GM21390 (cell line): ENCODE measurements around the gene ACACA.
"Not testable (repeated sequence)": the region's sequence is repeated elsewhere in the genome, so short reads cannot be mapped to it uniquely, and the experiment has no call there.

Source experiments
- ATAC-seq: cut with Tn5 transposase; IDR thresholded peaks from one replicate; pipeline ENCODE4 v1.9.1; 2021; ENCODE audit not compliant: unreplicated experiment

The ACACA gene

DNA sequence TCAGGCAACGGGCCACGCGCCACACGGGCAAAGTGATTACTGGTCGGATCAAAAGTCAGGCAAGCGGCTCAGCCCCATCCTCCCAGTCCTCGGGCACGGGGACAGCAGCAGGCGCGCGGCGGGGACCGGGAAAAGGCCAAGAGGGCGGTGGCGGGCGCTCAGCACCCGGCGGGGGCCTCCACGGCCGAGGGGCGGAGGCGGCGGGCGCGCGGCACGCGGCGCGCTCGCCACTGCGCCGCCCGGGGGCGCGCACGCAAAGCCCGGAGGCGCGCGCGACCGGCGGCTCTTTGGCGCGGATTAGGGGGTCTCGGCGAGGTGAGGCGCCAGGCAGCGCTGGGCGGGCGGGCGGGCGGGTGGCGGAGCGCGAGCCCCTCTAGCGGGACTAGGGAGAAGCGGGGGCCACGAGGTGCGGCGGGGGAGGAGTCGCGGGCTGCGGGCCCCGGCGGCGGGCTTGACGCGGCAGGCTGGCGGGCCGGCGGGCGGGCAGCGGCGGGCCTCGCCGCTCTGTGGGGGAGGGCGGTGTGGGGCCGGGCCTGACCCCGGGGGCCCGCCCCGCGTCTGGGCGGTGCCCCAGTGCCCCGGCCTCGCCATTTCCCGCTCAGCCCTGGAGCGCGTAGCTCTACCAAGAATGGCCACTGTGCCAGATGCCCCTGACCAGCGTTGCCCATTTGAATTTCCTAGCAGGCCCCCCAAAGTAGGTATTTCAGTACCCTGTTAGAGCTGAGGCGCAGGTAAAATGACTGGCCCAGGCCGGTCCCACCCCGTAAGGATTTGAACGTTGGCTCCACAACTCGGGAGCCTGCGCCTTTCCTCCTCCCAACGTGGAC lies at the start of gene ACACA, which contains the start of gene TADA2A:
Gene ACACA (minus strand): TSS at position 202 of the 827 bp plus-strand sequence. CDS start 537 bp downstream, outside the sequence.
Gene TADA2A (plus strand): TSS at position 252 of the 827 bp plus-strand sequence. CDS start 4,480 bp downstream, outside the sequence.
- ATAC-seq, result peak; percentile 78

GRCh38 chr17:37450112-37450511 lies 43.5 kb upstream of the ACACA start:
- ATAC-seq, result no peak

GRCh38 chr17:37447641-37448040 lies 41.0 kb upstream of the ACACA start:
- no peak for ATAC-seq

- no peak for ATAC-seq
Observed at GRCh38 chr17:37446027-37446426, 39.4 kb upstream of the ACACA start.

- not testable (repeated sequence) for ATAC-seq
Observed at GRCh38 chr17:37441369-37442014, 34.9 kb upstream of the ACACA start.

GRCh38 chr17:37440424-37440823 lies 33.8 kb upstream of the ACACA start:
- no peak for ATAC-seq

- no peak for ATAC-seq
Observed at GRCh38 chr17:37438141-37438540, 31.5 kb upstream of the ACACA start.

DNA sequence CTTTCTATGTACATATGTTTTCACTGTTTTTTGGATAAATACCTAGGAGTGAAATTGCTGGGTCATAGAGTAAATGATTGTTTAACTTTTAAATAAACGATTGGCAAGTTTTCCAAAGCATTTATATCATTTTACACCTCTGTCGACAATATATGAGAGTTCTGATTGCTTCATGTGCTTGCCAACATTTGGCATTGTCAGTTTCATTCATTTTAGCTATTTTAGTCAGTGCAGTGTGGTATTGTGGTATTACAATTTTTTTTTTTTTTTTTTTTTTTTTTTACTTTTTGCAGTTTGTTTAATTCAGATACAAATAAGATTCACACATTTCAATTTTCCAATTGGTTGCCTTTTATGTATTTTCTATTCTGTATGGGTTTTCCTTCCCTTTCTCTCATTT lies 26.0 kb upstream of the ACACA start:
- no peak for ATAC-seq

- no peak for ATAC-seq
Observed at GRCh38 chr17:37430051-37430627, 23.5 kb upstream of the ACACA start.

- no peak for ATAC-seq
Observed at GRCh38 chr17:37429453-37429852, 22.8 kb upstream of the ACACA start.

- ATAC-seq, result no peak
Observed at GRCh38 chr17:37429039-37429438, 22.4 kb upstream of the ACACA start.

DNA sequence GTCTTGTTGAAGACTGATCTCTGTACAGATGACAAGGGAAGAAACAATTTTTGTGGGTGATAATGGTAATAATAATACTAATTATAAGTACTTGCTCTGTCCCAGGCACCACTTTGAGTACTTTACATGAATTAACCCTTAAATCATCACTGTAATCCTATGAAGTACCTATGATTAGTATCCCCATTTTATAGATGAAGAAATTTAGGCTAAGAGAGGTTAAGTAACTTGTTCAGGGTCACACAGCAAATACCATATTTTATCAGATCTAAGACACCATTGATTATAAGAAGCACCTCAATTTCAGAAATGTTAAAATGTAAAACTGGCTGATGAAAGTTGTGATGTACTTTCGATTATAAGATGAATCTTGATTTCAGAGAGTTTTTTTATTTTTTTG lies 18.6 kb upstream of the ACACA start:
- no peak for ATAC-seq

GRCh38 chr17:37422971-37423625 lies 16.5 kb upstream of the ACACA start:
- no peak for ATAC-seq

- no peak for ATAC-seq
Observed at GRCh38 chr17:37417852-37418251, 11.2 kb upstream of the ACACA start.

- ATAC-seq, result no peak
Observed at GRCh38 chr17:37413875-37414519, 7.4 kb upstream of the ACACA start.

DNA sequence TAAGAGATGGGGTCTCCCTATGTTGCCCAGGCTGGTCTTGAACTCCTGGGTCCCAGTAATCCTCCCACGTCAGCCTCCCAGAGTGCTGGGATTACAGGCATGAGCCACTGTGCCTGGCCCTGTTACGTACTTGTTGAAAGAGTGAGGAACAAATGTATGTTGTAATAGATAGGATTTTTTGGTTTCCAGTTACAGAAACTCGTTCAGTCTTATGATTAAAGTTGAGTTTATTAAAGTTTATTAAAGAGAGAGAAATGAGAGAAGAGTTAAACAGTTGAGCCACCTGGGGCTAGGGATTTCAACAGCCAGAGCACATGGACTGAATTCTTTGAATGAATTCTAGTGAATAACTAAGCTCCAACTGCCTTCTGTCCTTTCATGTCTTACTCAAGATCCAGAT lies 3.7 kb upstream of the ACACA start:
- ATAC-seq, result no peak

GRCh38 chr17:37408145-37408479 lies 1.5 kb upstream of the ACACA start:
- ATAC-seq, result not testable (repeated sequence)

DNA sequence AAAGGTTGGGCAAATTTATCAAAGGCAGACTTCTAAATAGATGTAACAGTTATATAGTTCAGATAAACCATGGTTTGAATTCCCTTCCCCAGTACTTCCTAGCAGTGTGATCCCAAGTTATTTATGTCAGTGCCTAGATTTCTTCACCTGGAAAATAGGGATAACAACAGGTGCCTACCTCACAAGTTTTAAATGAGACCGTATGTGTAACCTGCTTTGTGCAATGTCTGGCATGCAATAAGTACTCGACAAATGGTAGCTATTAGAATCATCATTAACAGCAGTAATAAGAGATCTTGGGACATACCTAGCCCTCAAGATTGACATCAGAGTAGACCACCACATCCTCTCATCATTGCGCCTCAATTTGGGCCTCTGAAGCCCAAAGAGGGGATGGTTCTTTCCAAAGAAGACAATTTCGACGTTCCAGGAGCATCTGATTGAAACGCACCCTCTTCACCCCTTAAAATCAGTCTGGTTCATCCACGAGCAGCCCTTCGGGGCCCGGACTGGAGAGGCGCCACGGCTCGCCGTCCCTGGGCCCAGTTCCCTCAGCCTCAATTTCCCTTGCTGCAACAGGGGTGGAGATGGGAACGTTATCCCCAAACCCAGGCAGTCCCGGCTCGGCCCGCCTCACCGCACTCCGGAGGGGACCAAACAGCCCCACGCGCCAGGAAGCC lies 541 bp downstream of the ACACA start:
- peak; percentile 31 for ATAC-seq

- ATAC-seq, result not testable (repeated sequence)
Observed at GRCh38 chr17:37405522-37405921, 1.1 kb downstream of the ACACA start.

GRCh38 chr17:37400505-37400904 lies 6.1 kb downstream of the ACACA start:
- ATAC-seq, result no peak
